GM06990 (cell line): ENCODE data around the gene KICS2.

Experiments used
- DNase-seq: peaks from one replicate; pipeline ENCODE4 v3.0.0-alpha.2; 2011; ENCODE audit not compliant: insufficient read length; ENCODE audit errors: extremely low read depth
- H3K27me3 ChIP-seq: replicated peaks from 2 replicates; pipeline ENCODE4 v1.6.0; 2011; ENCODE audit warnings: low read length; ENCODE audit not compliant: control insufficient read depth, insufficient read depth
- H3K36me3 ChIP-seq: 2 replicates; pipeline ENCODE4 v1.5.1; 2011; ENCODE audit warnings: low read length; ENCODE audit not compliant: control insufficient read depth, insufficient read depth
- H3K4me3 ChIP-seq: replicated peaks from 2 replicates; pipeline ENCODE4 v1.5.1; 2011; ENCODE audit warnings: low read depth, mild to moderate bottlenecking, control low read depth, low read length
- TF ChIP-seq, protein P1 (sequence below): IDR thresholded peaks from 2 replicates; pipeline ENCODE4 v1.5.1; 2011; ENCODE audit warnings: low read length, control low read depth, mild to moderate bottlenecking, inconsistent platforms; ENCODE audit not compliant: insufficient read depth, poor library complexity, severe bottlenecking

The KICS2 gene

DNA sequence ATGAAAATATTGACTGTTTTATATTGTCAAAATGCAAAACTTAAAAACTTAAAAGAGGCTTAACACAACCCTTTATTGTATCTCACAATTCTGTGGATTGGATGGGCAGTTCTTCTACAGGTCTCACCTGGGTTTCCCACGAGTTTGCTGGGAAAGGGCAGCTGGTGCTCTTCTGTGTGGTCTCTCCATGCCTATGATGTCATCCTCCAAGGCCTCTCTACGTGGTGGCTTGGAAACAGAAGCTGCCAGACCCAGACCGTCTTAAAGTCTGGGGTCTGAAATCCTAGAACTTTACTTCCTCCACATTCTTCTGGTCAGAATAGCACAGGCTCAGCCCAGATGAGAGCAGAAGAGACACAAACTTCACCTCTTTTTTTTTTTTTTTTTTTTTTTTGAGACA, 36.5 kb upstream of the KICS2 start:
- TF ChIP-seq, protein P1, sequence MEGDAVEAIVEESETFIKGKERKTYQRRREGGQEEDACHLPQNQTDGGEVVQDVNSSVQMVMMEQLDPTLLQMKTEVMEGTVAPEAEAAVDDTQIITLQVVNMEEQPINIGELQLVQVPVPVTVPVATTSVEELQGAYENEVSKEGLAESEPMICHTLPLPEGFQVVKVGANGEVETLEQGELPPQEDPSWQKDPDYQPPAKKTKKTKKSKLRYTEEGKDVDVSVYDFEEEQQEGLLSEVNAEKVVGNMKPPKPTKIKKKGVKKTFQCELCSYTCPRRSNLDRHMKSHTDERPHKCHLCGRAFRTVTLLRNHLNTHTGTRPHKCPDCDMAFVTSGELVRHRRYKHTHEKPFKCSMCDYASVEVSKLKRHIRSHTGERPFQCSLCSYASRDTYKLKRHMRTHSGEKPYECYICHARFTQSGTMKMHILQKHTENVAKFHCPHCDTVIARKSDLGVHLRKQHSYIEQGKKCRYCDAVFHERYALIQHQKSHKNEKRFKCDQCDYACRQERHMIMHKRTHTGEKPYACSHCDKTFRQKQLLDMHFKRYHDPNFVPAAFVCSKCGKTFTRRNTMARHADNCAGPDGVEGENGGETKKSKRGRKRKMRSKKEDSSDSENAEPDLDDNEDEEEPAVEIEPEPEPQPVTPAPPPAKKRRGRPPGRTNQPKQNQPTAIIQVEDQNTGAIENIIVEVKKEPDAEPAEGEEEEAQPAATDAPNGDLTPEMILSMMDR = no peak
- DNase-seq = no peak
- no peaks in the 10 kb centered on the region for H3K27me3 ChIP-seq
- H3K36me3 ChIP-seq = no peaks in the 10 kb centered on the region
- H3K4me3 ChIP-seq = no peak overlapping the region

DNA sequence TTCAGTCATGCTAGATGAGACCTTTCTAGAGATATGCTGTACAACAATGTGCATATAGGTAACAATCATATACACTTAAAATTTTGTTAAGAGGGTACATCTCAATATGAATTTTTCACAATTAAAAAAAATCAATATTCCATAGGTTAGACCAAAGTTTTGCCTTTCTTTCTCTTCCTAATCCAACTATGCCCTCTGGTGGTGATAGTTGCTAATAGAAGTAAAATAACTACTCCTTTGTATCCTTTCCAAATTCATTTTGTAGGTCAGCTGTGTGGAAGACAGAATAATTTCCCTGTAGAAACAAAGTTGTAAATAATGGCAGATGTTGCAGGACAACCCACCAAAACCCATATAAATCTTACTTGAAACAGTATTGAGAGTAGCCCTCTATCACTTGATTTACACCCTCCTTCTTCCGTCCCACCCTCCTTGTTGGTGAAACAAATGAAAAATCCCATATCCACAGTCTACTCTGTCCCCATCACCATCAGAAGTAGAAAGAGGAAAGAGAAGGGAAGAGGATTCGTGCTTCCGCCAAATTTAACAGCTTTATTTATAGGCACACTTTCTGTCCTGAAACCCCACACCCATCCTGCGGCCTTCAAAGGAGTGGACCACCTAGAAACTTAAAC, 34.2 kb upstream of the KICS2 start:
- TF ChIP-seq, protein P1 = peak; percentile 51
- Histone ChIP-seq H3K27me3 (no peaks in the 10 kb centered on the region), H3K4me3 (no peak overlapping the region), H3K36me3 (no peaks in the 10 kb centered on the region)
- no peak for DNase-seq

DNA sequence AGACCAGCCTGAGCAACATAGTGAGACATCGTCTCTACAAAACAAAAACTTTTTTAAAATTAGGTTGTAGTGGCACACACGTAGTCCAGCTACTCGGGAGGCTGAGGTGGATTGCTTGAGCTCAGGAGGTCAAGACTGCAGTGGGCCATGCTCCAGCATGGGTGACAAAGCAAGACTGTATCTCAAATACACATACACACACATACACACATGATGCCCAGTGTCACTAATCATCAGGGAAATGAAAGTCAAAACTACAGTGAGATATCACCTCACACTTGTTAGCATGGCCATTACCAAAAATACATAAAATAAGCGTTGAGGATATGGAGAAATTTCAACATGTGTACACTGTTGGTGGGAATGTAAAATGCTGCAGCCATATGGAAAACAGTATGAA, 33.2 kb upstream of the KICS2 start:
- TF ChIP-seq, protein P1 = no peak
- Histone ChIP-seq H3K4me3 (no peak overlapping the region), H3K27me3 (no peaks in the 10 kb centered on the region), H3K36me3 (no peaks in the 10 kb centered on the region)
- no peak for DNase-seq

DNA sequence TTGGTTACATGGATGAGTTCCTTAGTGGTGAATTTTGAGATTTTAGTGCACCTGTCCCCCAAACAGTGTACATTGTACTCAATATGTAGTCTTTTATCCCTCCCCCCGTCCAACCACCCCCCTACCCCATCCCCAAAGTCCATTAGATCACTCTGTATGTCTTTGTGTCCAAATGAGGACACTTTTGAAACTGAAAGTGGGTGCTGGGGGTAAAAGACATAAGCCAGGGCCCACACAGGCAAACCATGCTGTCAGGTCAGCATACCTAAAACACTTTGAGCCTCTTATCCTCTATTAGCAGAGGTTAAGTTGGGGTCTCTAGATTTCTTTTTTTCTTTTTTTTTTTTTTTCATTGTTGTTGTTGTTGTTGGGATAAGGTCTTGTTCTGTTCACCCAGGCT, 31.3 kb upstream of the KICS2 start:
- no peak overlapping the region for H3K4me3 ChIP-seq
- no peaks in the 10 kb centered on the region for H3K36me3 ChIP-seq
- TF ChIP-seq, protein P1 = no peak
- no peaks in the 10 kb centered on the region for H3K27me3 ChIP-seq
- peak; percentile 9 for DNase-seq

DNA sequence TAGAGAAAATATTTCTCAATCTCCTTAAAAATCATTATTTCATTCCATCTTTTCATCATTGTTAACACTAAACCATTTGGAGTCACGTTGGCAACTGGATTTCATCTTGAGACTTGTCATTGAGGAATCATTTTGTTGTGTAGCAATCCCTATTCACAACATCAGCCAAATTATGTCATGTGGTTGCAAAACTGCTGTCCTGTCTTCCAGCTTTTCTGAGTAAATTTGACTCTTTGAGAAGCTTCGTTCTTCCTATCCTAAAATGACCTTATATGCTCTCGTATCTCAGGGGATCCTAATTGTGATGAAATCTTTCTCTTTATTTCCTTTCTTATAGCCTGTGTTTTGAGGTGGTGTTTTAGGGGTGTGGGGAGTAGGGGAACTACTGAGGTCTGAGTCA, 30.6 kb upstream of the KICS2 start:
- no peak for DNase-seq
- no peaks in the 10 kb centered on the region for H3K36me3 ChIP-seq
- H3K27me3 ChIP-seq = no peaks in the 10 kb centered on the region
- TF ChIP-seq, protein P1 = no peak
- H3K4me3 ChIP-seq = no peak overlapping the region

DNA sequence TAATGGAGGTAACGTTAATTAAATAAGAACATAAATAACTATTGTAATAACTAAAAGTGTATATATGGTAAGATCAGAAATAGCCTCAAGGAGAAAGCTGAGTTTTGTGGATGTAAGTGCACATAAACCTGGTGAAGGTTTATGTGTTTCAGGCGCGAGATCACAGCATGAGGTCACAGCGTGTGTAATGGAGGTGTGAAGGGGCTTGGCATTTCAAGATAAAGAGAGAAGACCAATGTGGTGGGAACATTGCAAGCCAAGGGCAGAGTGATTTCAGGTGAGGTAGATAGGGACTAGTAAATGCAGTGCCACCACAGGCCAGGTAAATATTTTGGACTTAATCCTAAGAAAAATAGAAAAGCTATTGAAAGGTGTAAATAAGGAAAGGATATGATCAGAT, 21.7 kb upstream of the KICS2 start:
- no peak for DNase-seq

More for the DNA sequence above, 21.7 kb upstream of the KICS2 start:
- TF ChIP-seq, protein P1 = no peak
- Histone ChIP-seq H3K27me3 (no peaks in the 10 kb centered on the region), H3K36me3 (no peaks in the 10 kb centered on the region), H3K4me3 (no peak overlapping the region)
